Activated CD4-positive, alpha-beta memory T cell treated with anti-CD3 and anti-CD28 coated beads, Interleukin-2, amount 10 ng/mL, durations not matched to agents 7 days and 5 days (primary cell): ENCODE measurements around the gene ECI1. TPM values are rescaled to one million over a fixed set of nuclear protein-coding genes. Genes with fewer than 3 reads are reported as not detected.

ENCODE experiments used
- total RNA-seq, 2 experiments: library from RNA; stranded (reverse); gene quantifications; one replicate each; pipeline ENCODE4 v1.2.3, GENCODE V29; 2021

The ECI1 gene
- total RNA-seq, 2 experiments from 2014 or later = 43.0 to 44.8 TPM

Other genes starting within 250 kb of the ECI1 start
- gene ZNF598, start 241.8 kb downstream of the ECI1 start, total RNA-seq = 10 to 100 TPM; 52.1 to 53.6 TPM
- under 1 TPM; 0.48 to 0.65 TPM for gene NPW, start 231.8 kb downstream of the ECI1 start, total RNA-seq
- under 1 TPM; 0.85 to 0.96 TPM for gene NHERF2, start 224.7 kb downstream of the ECI1 start, total RNA-seq
- 10 to 100 TPM; 22.5 to 24.5 TPM for gene NTHL1, start 203.8 kb downstream of the ECI1 start, total RNA-seq
- gene TSC2, start 203.6 kb downstream of the ECI1 start, total RNA-seq = 10 to 100 TPM; 88.4 to 90.1 TPM
- gene PKD1, start 115.7 kb downstream of the ECI1 start, total RNA-seq = 10 to 100 TPM; 60.5 to 69.6 TPM
- gene RAB26, start 103.0 kb downstream of the ECI1 start, total RNA-seq = 1 to 10 TPM in 1 of 2 experiments, under 1 TPM in 1; 0.83 to 1.1 TPM
- 10 to 100 TPM; 57.3 to 60.3 TPM for gene TRAF7, start 95.8 kb downstream of the ECI1 start, total RNA-seq
- 1 to 10 TPM in 1 of 2 experiments, under 1 TPM in 1; 0.18 to 1.4 TPM for gene CASKIN1, start 55.0 kb downstream of the ECI1 start, total RNA-seq
- 10 to 100 TPM; 32.6 to 33.7 TPM for gene MLST8, start 46.1 kb downstream of the ECI1 start, total RNA-seq
- 10 to 100 TPM; 10.3 to 12.5 TPM for gene BRICD5, start 40.7 kb downstream of the ECI1 start, total RNA-seq
- 10 to 100 TPM; 17.9 to 19.2 TPM for gene PGP, start 36.7 kb downstream of the ECI1 start, total RNA-seq
- 10 to 100 TPM; 26.3 to 29.4 TPM for gene E4F1, start 28.0 kb downstream of the ECI1 start, total RNA-seq
- 1 to 10 TPM; 2.0 to 2.3 TPM for gene DNASE1L2, start 15.1 kb downstream of the ECI1 start, total RNA-seq
- gene RNPS1, start 16.5 kb upstream of the ECI1 start, total RNA-seq = 100 to 1,000 TPM; 218 to 222 TPM
- gene ABCA3, start 89.1 kb upstream of the ECI1 start, total RNA-seq = 1 to 10 TPM; 8.3 to 8.7 TPM
- 10 to 100 TPM; 74.5 to 75.8 TPM for gene CCNF, start 177.9 kb upstream of the ECI1 start, total RNA-seq
- gene TEDC2, start 208.5 kb upstream of the ECI1 start, total RNA-seq = 10 to 100 TPM; 12.5 to 13.9 TPM
- not detected for gene NTN3, start 219.7 kb upstream of the ECI1 start, total RNA-seq
- gene TBC1D24, start 223.5 kb upstream of the ECI1 start, total RNA-seq = 10 to 100 TPM; 11.4 to 13.7 TPM